SK-N-SH (cell line): Measurements from ENCODE around the gene EP400. TPM values are rescaled to one million over a fixed set of nuclear protein-coding genes. Genes with fewer than 3 reads are reported as not detected.

Experiments
- CTCF ChIA-PET: fragments of 300-600, 350-600 bp; formaldehyde crosslinking; extraction: SDS; loops from one replicate; lab custom pipeline; 2021; lab: Yijun Ruan, JAX
- POLR2A ChIA-PET: fragments of 350-600 bp; sonication (Branson Sonifier 250); formaldehyde crosslinking; extraction: SDS; loops from one replicate; lab custom pipeline; 2020; ENCODE audit warnings: antibody characterized with exemption, inconsistent platforms; lab: Yijun Ruan, JAX
- DNase-seq: peaks from one replicate; pipeline ENCODE4 v3.0.0; 2012
- H2AFZ ChIP-seq: fragments of 200-600 bp; sonication (generic); 2 replicates; pipeline ENCODE4 v1.8.1; 2016; ENCODE audit warnings: antibody characterized with exemption, mild to moderate bottlenecking, low read depth
- H3F3A ChIP-seq: fragments of 200-600 bp; sonication (generic); replicated peaks from 2 replicates; pipeline ENCODE3; 2016; ENCODE audit warnings: antibody characterized with exemption, mild to moderate bottlenecking; ENCODE audit not compliant: insufficient read depth
- H3K27ac ChIP-seq, 2 experiments: fragments of 200-500 bp in 1 of 2; fragments of 200-600 bp in 1 of 2; sonication (Bioruptor generic) in 1 of 2; sonication (generic), shearing (Covaris generic) in 1 of 2; 2 replicates each; pipeline versions ENCODE4 v1.5.1 to v1.6.1; 2014 to 2016; ENCODE audit warnings: low read depth in 2 of 2, inconsistent platforms in 1 of 2, low read length in 1 of 2, mild to moderate bottlenecking in 1 of 2, mixed read lengths in 1 of 2
- H3K27me3 ChIP-seq: fragments of 200-600 bp; sonication (generic), shearing (Covaris generic); 2 replicates; pipeline ENCODE4 v1.6.1; 2016; ENCODE audit warnings: mixed run types; ENCODE audit not compliant: insufficient read depth
- H3K36me3 ChIP-seq, 2 experiments: fragments of 200-500 bp in 1 of 2; fragments of 200-600 bp in 1 of 2; sonication (Bioruptor generic) in 1 of 2; sonication (generic) in 1 of 2; replicated peaks in 1 of 2; 2 replicates each; pipeline versions ENCODE3 to v1.5.1; 2014 to 2016; ENCODE audit warnings: low read length in 1 of 2, mild to moderate bottlenecking in 1 of 2; ENCODE audit not compliant: insufficient read depth in 2 of 2, control insufficient read depth in 1 of 2
- H3K4me1 ChIP-seq, 2 experiments: fragments of 200-500 bp in 1 of 2; fragments of 200-600 bp in 1 of 2; sonication (Bioruptor generic) in 1 of 2; sonication (generic), shearing (Covaris generic) in 1 of 2; 2 replicates each; pipeline versions ENCODE4 v1.5.1 to v1.6.1; 2014 to 2016; ENCODE audit warnings: low read depth in 1 of 2, low read length in 1 of 2, mixed run types in 1 of 2; ENCODE audit not compliant: insufficient read depth in 2 of 2, control insufficient read depth in 1 of 2
- H3K4me2 ChIP-seq: fragments of 200-600 bp; sonication (generic), shearing (Covaris generic); 2 replicates; pipeline ENCODE4 v1.6.1; 2017; ENCODE audit warnings: mixed run types
- H3K4me3 ChIP-seq, 2 experiments: fragments of 200-500 bp in 1 of 2; fragments of 200-600 bp in 1 of 2; sonication (Bioruptor generic) in 1 of 2; sonication (generic), shearing (Covaris generic) in 1 of 2; 2 replicates each; pipeline versions ENCODE4 v1.5.1 to v1.8.1; 2014 to 2016; ENCODE audit warnings: low read depth in 2 of 2, inconsistent platforms in 1 of 2, low read length in 1 of 2, mild to moderate bottlenecking in 1 of 2, mixed read lengths in 1 of 2, moderate library complexity in 1 of 2
- H3K79me2 ChIP-seq: fragments of 200-600 bp; sonication (generic); 2 replicates; pipeline ENCODE4 v1.8.1; 2017; ENCODE audit warnings: mild to moderate bottlenecking; ENCODE audit not compliant: insufficient read depth
- H3K9ac ChIP-seq: fragments of 200-600 bp; sonication (generic); 2 replicates; pipeline ENCODE4 v1.6.1; 2017; ENCODE audit warnings: mixed run types
- H3K9me2 ChIP-seq: fragments of 200-600 bp; sonication (generic); 2 replicates; pipeline ENCODE4 v1.6.1; 2017; ENCODE audit warnings: mixed run types
- H3K9me3 ChIP-seq: fragments of 200-600 bp; sonication (generic); 2 replicates; pipeline ENCODE4 v1.6.1; 2017; ENCODE audit warnings: mixed run types, mild to moderate bottlenecking, moderate library complexity
- H4K20me1 ChIP-seq: fragments of 200-600 bp; sonication (generic); 2 replicates; pipeline ENCODE4 v1.6.1; 2017; ENCODE audit warnings: mild to moderate bottlenecking, mixed run types; ENCODE audit not compliant: insufficient read depth
- CHD2 ChIP-seq: fragments of 150-350 bp; IDR thresholded peaks from 2 replicates; pipeline ENCODE4 v1.6.1; 2018; ENCODE audit warnings: low read length; ENCODE audit not compliant: partially characterized antibody
- RAD21 ChIP-seq: IDR thresholded peaks from 2 replicates; pipeline ENCODE4 v1.6.1; 2012; ENCODE audit warnings: mild to moderate bottlenecking, low read length
- RCOR1 ChIP-seq: fragments of 150-350 bp; IDR thresholded peaks from 2 replicates; pipeline ENCODE4 v1.6.1; 2017; ENCODE audit warnings: antibody characterized with exemption, low read length
- SIN3A ChIP-seq: IDR thresholded peaks from 2 replicates; pipeline ENCODE4 v1.6.1; 2012; ENCODE audit warnings: low read depth, mild to moderate bottlenecking, low read length, moderate library complexity, borderline replicate concordance
- SMC3 ChIP-seq: IDR thresholded peaks from 2 replicates; pipeline ENCODE4 v1.6.1; 2012; ENCODE audit warnings: low read depth, low read length, improper control_type of control experiment
- TCF12 ChIP-seq: IDR thresholded peaks from 2 replicates; pipeline ENCODE4 v1.4.0; 2012
- TEAD4 ChIP-seq: IDR thresholded peaks from 2 replicates; pipeline ENCODE4 v1.4.0; 2012; ENCODE audit warnings: mild to moderate bottlenecking, borderline replicate concordance; ENCODE audit not compliant: insufficient read depth
- WGBS: methylation state at CpG from one replicate; pipeline ENCODE4 v1.1.6; 2017; ENCODE audit warnings: low lambda C conversion rate; 5-methylcytosine and 5-hydroxymethylcytosine counted together
- polyA plus RNA-seq, 3 experiments: library from polyadenylated mRNA; depleted of rRNA; stranded (reverse); fragments of >200 nt; gene quantifications; 2 replicates each; pipeline ENCODE4 v1.2.3, GENCODE V29; 2012
- TF ChIP-seq, protein P1 (sequence below): IDR thresholded peaks from 2 replicates; pipeline ENCODE4 v1.4.0; 2012; ENCODE audit warnings: low read depth
- TF ChIP-seq, protein P2 (sequence below): IDR thresholded peaks from 2 replicates; pipeline ENCODE4 v1.6.1; 2012; ENCODE audit warnings: mild to moderate bottlenecking, low read depth, low read length, moderate library complexity
- TF ChIP-seq, protein P3 (sequence below): fragments of 200-600 bp; sonication (generic); IDR thresholded peaks from 2 replicates; pipeline ENCODE4 v1.6.1; 2017; ENCODE audit warnings: antibody characterized with exemption, mild to moderate bottlenecking, moderate library complexity
- TF ChIP-seq, protein P4 (sequence below): fragments of 150-350 bp; IDR thresholded peaks from 2 replicates; pipeline ENCODE4 v1.6.1; 2017; ENCODE audit warnings: antibody characterized with exemption, low read length, low read depth, borderline replicate concordance
- TF ChIP-seq, protein P5 (sequence below): IDR thresholded peaks from 2 replicates; pipeline ENCODE4 v1.4.0; 2012; ENCODE audit warnings: low read depth, borderline replicate concordance

Gene EP400
- polyA plus RNA-seq, 1 of the 3 experiments (the other 2 are of a cell fraction): 7.0 TPM

DNA sequence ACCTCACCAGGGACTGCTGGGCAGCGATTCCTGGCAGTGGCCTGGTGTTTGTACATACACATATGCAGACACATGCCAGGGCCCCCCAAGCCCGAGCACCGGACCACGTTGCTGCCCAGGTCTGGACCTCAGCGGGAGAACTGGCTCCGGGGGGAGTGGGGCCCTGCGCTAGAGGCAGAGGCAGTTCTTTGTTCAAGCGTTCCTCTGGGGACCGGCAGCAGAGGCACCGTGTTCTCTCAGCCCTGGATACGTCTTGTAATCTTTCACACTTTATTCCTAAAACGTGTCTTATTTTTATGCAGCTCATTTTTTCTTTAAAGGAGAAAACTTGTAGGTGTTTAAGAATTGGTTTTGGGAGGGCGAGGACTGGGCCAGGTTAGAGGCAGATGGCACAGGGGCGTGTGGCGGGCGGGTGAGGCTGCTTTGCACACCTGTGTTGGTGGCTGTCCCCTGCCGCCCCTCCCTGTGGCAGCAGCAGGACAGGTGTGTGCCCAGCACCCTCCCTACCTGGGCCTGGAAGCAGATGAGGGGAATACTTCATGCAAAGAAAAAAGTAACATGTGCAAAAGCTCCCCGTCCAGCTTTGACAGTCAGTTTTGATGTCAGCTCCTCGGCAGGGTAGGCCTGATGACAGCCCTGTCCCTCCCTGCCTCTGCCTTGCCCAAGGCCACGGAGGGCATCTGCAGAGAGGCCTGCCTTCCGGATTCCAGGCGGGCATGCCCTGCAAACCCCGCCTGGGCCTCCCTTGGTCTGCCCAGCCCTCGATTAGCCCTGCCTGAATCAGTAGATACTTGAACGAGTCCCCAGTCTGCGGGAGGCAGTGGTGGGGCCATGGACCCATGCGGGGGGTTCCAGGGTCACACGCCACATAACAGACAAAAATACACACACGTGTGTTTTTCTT lies 27.6 kb upstream of the EP400 start:
- peaks cover 3% of the 10 kb centered on the region for H3F3A ChIP-seq
- 93% methylated on average over 19 of the region's 29 CpGs for WGBS
- H3K9me3 ChIP-seq: no peaks in the 10 kb centered on the region
- H3K4me3 ChIP-seq: no peak overlapping the region
- H3K27ac ChIP-seq: no peak overlapping the region
- DNase-seq: no peak
- H3K27me3 ChIP-seq: no peaks in the 10 kb centered on the region
- no peak overlapping the region for H2AFZ ChIP-seq
- TF ChIP-seq, protein P1, sequence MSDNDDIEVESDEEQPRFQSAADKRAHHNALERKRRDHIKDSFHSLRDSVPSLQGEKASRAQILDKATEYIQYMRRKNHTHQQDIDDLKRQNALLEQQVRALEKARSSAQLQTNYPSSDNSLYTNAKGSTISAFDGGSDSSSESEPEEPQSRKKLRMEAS: no peak
- TF ChIP-seq SMC3 (no peak), RCOR1 (no peak)
- TF ChIP-seq, protein P2, sequence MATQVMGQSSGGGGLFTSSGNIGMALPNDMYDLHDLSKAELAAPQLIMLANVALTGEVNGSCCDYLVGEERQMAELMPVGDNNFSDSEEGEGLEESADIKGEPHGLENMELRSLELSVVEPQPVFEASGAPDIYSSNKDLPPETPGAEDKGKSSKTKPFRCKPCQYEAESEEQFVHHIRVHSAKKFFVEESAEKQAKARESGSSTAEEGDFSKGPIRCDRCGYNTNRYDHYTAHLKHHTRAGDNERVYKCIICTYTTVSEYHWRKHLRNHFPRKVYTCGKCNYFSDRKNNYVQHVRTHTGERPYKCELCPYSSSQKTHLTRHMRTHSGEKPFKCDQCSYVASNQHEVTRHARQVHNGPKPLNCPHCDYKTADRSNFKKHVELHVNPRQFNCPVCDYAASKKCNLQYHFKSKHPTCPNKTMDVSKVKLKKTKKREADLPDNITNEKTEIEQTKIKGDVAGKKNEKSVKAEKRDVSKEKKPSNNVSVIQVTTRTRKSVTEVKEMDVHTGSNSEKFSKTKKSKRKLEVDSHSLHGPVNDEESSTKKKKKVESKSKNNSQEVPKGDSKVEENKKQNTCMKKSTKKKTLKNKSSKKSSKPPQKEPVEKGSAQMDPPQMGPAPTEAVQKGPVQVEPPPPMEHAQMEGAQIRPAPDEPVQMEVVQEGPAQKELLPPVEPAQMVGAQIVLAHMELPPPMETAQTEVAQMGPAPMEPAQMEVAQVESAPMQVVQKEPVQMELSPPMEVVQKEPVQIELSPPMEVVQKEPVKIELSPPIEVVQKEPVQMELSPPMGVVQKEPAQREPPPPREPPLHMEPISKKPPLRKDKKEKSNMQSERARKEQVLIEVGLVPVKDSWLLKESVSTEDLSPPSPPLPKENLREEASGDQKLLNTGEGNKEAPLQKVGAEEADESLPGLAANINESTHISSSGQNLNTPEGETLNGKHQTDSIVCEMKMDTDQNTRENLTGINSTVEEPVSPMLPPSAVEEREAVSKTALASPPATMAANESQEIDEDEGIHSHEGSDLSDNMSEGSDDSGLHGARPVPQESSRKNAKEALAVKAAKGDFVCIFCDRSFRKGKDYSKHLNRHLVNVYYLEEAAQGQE: no peak
- TF ChIP-seq, protein P3, sequence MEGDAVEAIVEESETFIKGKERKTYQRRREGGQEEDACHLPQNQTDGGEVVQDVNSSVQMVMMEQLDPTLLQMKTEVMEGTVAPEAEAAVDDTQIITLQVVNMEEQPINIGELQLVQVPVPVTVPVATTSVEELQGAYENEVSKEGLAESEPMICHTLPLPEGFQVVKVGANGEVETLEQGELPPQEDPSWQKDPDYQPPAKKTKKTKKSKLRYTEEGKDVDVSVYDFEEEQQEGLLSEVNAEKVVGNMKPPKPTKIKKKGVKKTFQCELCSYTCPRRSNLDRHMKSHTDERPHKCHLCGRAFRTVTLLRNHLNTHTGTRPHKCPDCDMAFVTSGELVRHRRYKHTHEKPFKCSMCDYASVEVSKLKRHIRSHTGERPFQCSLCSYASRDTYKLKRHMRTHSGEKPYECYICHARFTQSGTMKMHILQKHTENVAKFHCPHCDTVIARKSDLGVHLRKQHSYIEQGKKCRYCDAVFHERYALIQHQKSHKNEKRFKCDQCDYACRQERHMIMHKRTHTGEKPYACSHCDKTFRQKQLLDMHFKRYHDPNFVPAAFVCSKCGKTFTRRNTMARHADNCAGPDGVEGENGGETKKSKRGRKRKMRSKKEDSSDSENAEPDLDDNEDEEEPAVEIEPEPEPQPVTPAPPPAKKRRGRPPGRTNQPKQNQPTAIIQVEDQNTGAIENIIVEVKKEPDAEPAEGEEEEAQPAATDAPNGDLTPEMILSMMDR: no peak
- TF ChIP-seq, protein P4, sequence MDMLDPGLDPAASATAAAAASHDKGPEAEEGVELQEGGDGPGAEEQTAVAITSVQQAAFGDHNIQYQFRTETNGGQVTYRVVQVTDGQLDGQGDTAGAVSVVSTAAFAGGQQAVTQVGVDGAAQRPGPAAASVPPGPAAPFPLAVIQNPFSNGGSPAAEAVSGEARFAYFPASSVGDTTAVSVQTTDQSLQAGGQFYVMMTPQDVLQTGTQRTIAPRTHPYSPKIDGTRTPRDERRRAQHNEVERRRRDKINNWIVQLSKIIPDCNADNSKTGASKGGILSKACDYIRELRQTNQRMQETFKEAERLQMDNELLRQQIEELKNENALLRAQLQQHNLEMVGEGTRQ: no peak
- peaks cover 0 to 31% of the 10 kb centered on the region in 2 experiments for H3K36me3 ChIP-seq
- no peaks in the 10 kb centered on the region for H3K79me2 ChIP-seq
- H3K9ac ChIP-seq: no peak overlapping the region
- H3K9me2 ChIP-seq: no peaks in the 10 kb centered on the region
- ChIA-PET POLR2A (no interaction called here), CTCF (interaction anchor here (1.7 to 1.9 kb wide), 2 partner anchors 9 to 86 kb away, joined by 4 to 5 read pairs; no protein-coding TSS in a partner anchor)
- no peaks in the 10 kb centered on the region; a peak in 1 of 4 replicates for H3K4me1 ChIP-seq
- no peaks in the 10 kb centered on the region for H4K20me1 ChIP-seq
- H3K4me2 ChIP-seq: no peak overlapping the region

DNA sequence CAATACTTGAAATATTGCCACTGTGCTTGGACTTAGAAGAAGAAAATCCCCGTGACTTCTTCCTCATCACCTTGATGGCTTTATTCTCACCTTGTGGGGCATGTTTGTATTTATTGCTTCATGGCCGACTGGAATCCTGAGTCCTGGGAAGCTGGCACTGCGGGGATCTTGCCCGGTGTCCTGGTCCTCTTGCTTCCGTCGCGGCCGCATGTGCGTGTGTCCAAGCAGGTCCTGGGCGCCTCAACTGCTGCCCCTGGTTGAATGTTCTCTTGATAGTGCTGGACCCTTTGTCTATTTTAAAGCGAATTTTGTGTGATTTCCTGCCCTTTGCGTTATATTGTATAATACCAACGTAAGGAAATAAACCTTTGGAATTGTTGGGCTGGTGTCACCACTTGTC lies 27.0 kb upstream of the EP400 start:
- Histone ChIP-seq H2AFZ (no peak overlapping the region), H4K20me1 (no peaks in the 10 kb centered on the region), H3K9me2 (no peaks in the 10 kb centered on the region), H3K27me3 (no peaks in the 10 kb centered on the region), H3K4me2 (no peak overlapping the region), H3K9me3 (no peaks in the 10 kb centered on the region), H3K9ac (no peak overlapping the region), H3F3A (peaks cover 3% of the 10 kb centered on the region), H3K4me3 (no peak overlapping the region), H3K27ac (no peak overlapping the region), H3K4me1 (no peaks in the 10 kb centered on the region; a peak in 1 of 4 replicates), H3K79me2 (no peaks in the 10 kb centered on the region), H3K36me3 (peaks cover 0 to 28% of the 10 kb centered on the region in 2 experiments)
- ChIA-PET POLR2A (no interaction called here), CTCF (interaction anchor here (1.7 kb wide), 1 partner anchor 10 kb away, joined by 5 read pairs; no protein-coding TSS in a partner anchor)
- 94% methylated on average over 13 of the region's 13 CpGs for WGBS
- no peak for DNase-seq
- TF ChIP-seq TCF12 (no peak), CHD2 (no peak), RAD21 (no peak), SIN3A (no peak), TEAD4 (no peak)
- TF ChIP-seq, protein P5, sequence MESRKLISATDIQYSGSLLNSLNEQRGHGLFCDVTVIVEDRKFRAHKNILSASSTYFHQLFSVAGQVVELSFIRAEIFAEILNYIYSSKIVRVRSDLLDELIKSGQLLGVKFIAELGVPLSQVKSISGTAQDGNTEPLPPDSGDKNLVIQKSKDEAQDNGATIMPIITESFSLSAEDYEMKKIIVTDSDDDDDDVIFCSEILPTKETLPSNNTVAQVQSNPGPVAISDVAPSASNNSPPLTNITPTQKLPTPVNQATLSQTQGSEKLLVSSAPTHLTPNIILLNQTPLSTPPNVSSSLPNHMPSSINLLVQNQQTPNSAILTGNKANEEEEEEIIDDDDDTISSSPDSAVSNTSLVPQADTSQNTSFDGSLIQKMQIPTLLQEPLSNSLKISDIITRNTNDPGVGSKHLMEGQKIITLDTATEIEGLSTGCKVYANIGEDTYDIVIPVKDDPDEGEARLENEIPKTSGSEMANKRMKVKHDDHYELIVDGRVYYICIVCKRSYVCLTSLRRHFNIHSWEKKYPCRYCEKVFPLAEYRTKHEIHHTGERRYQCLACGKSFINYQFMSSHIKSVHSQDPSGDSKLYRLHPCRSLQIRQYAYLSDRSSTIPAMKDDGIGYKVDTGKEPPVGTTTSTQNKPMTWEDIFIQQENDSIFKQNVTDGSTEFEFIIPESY: no peak
